Right lobe of liver (tissue), 4 donors: Measurements from ENCODE around the gene CLEC16A.

ENCODE experiments used
- CTCF ChIP-seq, 4 donors: fragments of 200-600 bp in 3 of 4; fragments of 450-650 bp in 1 of 4; IDR thresholded peaks; one replicate each; pipeline versions ENCODE4 v1.5.1 to v1.8.0; 2016 to 2022; ENCODE audit warnings: antibody characterized with exemption in 4 of 4, mild to moderate bottlenecking in 2 of 4
- POLR2A ChIP-seq: fragments of 450-650 bp; IDR thresholded peaks from one replicate; pipeline ENCODE4 v1.6.1; 2017; ENCODE audit warnings: antibody characterized with exemption, mild to moderate bottlenecking
- donor health status: DM: no; HTN: no; CAD: no.
- donor health status: DM: no; HTN: no; CAD: no.
- donor health status: DM: no; HTN: yes; CAD: no.

DNA sequence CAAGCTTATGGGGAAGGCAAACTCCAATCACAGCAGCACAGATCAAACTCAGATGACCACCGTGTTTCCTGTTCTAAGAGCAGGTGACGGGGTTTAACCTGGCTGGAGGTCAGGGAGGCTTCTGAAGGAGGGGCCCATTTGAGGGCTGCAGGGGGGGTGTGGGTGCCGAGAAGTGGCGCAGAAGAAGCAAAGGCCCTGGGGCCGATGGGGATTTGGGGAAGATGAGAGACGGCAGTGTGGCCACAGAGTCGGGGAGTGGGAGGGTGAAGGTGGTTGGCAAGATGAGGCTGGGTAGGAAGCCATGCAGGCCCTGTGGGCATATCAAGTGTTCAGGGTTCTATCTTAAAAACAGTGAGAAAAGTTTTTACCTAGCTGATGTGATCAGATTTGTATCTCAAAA lies 122.9 kb downstream of the CLEC16A start:
- TF ChIP-seq CTCF (IDR thresholded peaks at IDR 0.05) (no peak), POLR2A (no peak)
